DMS153 (cell line): ENCODE data around the gene SMIM5.

Experiments used
- DNase-seq: peaks from one replicate; lab custom pipeline; 2025; lab: John Stamatoyannopoulos, UW

SMIM5 gene

DNA sequence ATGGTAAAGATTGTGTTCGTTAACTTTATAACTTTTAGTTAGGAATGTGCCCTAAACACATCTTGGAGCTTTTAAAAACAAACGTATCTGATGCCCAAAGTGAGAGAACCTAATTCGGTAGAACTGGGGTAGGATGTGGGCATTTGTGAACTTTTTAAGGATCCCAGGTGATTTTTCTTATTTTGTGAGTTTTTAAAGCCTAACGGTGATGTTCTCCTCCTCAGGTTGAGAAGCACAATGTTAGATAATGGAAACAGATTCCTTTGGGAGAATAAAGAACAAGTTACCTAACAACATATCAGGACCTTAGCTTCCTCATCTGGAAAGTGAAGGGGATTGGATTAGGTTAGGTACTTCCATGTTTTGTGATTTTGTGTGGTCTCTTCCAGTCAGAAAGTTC, 34.6 kb downstream of the SMIM5 start:
- DNase-seq: no peak

DNA sequence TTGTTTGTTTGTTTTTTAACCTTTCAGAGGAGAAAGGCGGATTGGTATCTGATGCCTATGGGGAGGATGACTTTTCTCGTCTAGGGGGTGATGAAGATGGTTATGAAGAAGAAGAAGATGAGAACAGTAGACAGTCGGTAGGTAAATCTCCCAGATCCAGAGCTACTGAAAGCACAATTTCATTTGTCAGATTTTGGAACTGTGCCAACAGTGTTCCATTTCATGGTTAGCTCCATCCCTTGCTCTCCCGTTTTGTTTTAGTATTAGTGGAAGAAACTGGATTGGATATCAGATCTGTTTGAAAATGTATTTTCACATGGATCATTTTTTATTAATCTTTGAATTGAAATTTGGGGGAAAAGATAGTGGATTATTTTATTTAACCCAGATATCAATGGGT, 35.3 kb downstream of the SMIM5 start:
- no peak for DNase-seq

DNA sequence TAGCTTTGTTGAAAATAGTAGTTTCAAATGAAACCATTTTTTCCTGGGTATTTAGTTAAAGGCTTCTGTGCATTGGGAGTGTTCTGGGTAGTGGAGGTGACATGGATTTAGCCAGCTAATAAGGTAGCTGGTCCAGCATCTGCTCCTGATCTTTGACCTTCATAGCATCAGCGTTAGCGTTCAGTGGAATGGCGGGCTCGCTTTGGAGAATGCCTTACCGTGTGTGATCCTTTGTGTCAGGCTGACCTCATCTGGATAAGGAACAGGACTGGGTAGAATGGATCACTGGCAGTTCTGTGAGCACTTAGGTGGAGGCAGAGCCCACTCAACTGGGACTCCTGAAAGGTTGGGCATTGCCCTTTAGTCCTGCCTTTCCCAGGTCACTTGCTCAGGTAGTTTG, 37.6 kb downstream of the SMIM5 start:
- DNase-seq: no peak

DNA sequence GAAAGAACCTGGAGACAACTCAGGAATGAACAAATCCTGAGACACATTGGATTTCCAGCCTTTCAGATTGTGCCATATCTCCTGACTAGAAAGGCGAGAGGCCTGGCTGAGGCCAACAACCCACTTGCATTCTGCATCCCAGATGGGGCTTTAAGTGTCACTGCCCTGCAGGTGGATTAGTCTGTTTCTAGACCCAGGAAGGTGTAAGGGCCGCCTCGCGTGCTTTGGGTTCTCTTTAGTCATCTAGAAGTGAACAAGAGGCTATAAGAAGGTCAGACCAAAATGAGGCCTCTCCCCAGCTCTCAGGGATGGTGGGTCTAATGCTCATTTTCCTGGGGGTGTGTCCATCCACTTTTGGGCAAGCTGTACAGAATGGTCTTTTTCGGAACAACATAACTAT, 38.8 kb downstream of the SMIM5 start:
- DNase-seq: no peak

DNA sequence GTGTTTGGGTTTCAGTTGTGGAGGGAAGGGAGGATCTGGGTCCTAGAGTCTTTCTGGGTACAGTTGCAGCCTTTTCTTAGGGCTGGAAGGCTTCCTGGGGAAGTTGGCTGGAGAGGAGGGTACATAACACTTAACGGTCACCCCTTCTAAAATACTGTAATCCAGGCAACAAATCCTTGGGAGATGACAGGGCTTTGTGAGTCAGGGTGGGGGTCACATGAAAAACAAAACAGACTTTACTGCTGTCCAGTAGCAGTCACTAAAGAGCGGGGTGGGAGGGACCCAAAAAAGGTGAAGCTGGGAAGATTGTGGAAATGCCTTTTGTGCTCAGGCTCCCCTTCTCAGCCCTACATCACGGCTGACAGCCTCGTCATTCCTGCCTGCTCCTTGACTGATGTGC, 40.3 kb downstream of the SMIM5 start:
- no peak for DNase-seq

DNA sequence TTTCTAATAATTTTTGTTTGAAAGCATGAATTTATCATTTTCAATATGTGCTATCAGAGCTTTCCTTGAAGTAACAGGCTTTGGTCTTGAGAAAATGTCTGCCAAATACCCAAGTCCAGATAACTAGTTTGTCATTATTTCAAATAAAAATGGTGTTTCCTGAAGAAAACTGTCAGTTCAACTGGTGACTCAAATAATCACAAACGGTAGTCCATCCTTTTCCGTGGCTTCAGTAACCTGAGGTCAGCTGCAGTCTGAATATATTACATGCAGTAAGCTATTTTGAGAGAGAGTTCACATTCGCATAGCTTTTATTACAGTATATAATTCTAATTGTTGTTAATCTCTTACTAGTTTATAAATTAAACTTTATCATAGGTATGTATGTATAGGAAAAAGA, 43.2 kb downstream of the SMIM5 start:
- DNase-seq: no peak

DNA sequence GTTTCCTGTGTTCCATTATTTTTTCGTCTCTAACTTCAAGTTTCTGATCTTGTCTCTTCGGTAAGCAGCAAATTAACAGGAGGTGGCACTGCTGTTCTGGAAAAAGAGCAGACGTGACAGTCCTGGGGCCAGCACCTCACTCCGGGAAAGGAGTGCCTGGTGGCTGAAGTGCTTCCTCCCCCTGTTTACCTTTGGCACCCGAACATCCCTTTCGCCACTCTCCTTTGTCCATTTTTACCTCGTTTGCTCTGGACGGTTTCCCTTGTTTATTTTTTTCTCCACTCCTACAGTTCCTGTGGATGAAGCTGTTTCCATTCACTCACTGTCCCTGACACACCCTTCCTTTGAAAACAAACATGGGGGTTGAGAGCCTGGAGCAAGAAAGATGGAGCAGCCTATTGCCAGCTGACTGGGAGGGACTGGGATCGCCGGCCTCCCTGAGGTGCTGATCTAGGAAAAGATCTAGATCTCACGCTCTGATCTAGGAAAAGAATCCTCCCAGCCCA, 46.5 kb downstream of the SMIM5 start:
- peak; percentile 67 for DNase-seq

DNA sequence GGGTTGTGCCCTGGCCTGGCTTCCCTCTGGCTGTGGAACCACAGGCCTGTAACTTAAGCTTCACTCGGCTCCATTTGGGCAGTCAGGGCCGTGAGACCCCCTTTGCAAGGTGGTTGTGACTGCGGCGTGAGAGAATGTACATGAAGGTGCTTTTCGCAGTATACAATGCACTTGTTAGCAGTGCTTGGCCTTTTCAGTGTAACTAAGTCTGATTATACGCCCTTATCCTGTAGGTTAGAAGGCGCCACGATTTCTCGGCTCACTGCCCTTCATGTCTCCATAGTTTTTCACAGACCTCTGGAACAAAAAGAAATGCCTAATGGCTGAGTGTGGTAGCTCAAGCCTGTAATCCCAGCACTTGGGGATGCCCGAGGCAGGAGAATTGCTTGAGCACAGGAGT, 47.2 kb downstream of the SMIM5 start:
- no peak for DNase-seq

DNA sequence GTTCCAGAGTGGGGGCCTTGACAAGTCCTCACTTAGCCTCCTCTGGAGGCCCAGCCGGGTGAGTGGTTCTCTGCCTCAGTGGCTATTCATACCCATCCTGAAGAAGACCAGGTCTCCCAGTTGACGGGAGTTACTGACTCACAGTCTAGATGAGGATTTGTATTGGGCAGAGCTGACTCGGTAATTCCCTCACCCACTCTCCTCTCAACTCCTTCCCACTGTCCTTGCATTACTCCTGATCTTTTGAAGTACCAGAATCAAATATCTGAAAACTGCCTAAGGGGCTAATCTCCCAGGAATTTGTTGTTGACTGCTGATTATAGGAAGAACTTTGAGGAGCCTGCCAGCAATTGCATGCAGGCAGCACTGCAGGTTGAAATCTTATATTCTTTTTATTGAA, 48.1 kb downstream of the SMIM5 start:
- DNase-seq: no peak

DNA sequence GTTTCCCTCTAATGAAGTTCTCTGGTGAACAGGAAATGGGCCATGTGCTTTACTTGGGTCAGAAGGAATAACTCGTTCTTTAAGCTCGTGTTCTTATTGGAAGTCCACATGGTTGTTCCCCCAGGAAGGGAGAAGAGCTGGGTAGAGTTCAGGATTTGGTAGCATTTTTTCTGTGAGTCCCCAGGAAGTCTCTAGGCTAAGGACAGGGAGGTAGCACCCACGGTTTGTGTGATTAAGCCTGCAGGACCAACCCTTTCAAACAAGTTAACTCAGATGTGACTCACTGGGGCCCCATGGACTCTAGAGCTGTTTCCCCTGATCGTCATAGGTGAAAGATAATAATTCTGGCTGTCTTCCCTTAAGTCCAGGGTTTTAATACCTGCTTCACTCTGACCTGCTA, 50.3 kb downstream of the SMIM5 start:
- DNase-seq: no peak

DNA sequence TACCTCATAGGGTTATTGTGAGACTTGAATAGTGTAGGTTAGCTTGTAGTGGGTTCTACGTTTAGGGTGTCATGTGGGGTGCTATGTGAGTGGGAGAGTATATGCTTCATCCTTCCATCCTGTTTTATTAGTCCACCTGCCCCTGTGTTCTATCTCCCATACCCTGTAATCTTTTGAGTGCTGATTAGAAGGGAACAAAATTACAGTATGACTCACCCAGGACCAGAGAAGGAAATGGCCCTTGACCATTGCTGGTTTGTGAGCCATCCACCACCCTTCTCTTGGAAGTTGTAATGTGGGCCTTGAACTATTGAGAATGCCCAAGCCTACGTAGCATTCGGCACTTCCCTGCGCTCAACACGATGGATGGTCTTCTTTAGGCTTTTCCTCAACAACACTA, 51.0 kb downstream of the SMIM5 start:
- DNase-seq: no peak

DNA sequence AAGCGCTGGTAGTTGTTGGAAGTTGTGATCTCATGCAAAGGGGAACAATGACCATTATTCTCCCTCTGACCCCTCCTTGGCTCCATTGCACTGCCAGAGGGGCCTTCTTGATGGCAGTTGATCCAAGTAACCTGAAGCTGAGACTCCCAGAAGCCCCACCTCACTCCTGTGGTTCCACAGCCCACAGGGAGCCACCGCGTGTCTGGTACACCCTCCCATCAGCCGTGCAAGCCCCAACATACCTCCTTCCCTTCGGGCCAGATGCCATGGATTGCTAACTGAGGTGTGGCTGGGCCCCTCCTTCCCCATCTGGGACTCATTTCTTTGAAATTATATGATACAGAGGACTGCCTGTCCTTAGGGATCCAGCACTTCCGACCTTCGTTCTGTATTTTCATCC, 51.7 kb downstream of the SMIM5 start:
- DNase-seq: no peak

DNA sequence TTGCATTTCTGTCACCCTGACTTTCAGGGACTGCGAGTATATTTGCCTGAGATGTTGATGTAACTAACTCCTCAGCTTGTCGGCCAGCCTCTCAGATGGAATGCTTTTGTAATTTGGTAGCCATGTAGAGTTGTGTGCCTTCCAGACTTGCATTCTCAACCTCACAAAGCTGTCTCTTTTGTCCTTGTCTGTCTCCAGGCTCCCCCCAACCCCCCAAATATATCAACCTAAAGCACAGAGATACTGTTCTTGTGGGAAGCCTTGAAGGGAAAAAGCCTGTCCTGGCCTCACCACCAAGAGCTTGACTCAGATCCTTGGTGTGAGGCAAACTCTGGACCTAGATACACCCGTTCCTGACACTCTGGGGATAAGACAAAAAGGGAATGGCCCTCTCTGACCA, 52.3 kb downstream of the SMIM5 start:
- DNase-seq: no peak

DNA sequence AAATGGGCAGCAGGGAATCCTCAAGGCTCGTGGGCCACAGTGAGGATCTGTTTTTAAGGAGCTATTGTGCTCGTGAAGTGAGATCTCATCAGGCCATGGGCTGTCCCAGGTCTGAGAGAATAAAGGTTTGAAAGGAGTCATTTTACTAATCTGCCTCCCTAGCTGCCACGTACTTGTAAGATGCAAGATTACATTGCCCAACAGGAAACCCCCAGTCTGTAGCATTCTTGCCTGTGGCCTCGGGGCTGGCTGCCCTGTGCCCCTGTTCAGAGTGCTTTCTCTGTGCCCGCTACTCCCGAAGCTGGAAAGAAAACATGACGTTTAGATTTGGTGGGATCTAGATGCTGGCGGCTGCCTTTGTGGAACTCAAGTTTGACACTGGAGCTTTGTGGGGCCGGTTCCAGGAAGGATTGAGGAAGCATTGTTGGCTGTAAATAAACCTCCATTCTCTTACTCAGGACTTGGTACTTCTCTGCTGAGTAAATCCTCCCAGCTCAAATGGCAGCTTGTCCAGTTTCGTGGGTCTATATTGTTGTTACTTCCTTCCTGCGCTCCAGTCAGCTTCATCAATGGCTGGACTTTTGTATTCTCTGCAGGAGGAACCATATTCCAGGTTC, 55.1 kb downstream of the SMIM5 start:
- DNase-seq: no peak

DNA sequence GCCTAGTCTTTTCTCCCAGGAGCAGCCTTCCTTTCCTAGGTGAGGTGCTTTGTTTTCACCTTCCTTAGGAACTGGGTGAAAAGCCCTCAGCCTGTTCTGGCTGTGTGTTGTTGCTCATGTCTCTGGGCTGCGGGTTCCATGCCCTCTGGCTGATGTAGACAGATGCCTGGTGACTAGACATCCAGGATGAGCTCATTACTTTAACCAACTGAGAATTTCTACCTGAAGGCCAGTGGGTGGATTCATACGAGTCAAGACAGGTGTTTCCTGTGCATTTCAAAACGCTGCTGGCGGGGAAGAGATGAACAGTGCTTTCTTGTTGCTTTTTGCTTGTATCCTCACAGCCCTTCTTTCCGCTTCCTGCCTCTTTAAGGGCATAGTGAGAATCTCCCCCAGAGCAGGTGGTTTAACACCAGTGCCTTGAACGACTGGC, 56.2 kb downstream of the SMIM5 start:
- no peak for DNase-seq
